Astrocyte (in vitro differentiated cells and primary cell): ENCODE data around the gene FN3KRP.

Experiments
- EZH2 ChIP-seq: IDR thresholded peaks from 2 replicates; pipeline ENCODE4 v1.6.1; 2012; ENCODE audit warnings: mild to moderate bottlenecking, low read length, inconsistent platforms; ENCODE audit not compliant: insufficient read depth
- TF ChIP-seq, protein P1 (sequence below): IDR thresholded peaks from 2 replicates; pipeline ENCODE4 v1.5.1; 2011; ENCODE audit warnings: low read depth, mild to moderate bottlenecking, inconsistent platforms, low read length, moderate library complexity; ENCODE audit not compliant: insufficient read depth

DNA sequence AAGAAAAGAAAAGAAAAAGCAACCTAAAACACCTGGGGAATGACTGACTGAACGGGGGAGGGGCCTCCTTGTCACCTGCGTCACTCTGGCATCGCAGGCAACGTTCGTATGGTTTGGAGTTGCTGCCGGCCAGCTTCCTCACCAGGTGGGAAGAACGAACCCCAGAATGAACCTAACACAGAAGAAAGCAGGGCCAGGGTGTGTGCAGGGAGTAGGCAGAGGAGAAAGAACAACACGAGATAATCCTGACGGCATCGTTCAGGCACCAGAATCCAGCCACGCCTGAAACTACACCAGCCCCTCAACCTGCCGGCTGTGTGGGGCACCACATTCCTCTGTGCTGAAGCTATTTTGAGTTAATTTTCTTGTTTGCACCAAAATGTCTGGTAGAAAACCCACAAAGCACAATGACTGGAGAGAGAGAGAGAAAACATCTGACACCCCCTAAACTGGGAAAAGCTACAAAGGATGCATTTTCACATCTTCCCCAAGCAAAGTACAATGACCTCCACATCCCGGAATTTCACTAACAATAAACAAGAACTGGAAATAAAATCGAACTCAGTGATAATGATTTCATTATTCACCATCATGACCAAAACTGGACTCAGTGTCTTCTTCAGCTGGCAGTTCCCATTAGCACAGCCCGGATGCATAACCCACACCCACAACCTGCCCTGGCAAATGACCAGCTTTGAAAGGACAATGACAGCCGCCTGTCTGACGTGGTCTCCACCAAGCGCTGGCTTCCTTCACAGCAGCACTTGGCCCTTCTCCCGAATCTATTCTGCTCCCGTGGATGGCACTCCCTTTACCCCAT is 41.6 kb upstream of the FN3KRP start:
- TF ChIP-seq, protein P1, sequence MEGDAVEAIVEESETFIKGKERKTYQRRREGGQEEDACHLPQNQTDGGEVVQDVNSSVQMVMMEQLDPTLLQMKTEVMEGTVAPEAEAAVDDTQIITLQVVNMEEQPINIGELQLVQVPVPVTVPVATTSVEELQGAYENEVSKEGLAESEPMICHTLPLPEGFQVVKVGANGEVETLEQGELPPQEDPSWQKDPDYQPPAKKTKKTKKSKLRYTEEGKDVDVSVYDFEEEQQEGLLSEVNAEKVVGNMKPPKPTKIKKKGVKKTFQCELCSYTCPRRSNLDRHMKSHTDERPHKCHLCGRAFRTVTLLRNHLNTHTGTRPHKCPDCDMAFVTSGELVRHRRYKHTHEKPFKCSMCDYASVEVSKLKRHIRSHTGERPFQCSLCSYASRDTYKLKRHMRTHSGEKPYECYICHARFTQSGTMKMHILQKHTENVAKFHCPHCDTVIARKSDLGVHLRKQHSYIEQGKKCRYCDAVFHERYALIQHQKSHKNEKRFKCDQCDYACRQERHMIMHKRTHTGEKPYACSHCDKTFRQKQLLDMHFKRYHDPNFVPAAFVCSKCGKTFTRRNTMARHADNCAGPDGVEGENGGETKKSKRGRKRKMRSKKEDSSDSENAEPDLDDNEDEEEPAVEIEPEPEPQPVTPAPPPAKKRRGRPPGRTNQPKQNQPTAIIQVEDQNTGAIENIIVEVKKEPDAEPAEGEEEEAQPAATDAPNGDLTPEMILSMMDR = no peak
- TF ChIP-seq EZH2 = no peak
